HepG2 (cell line): ENCODE results near the gene PA2G4. TPM values are rescaled to one million over a fixed set of nuclear protein-coding genes. Genes with fewer than 3 reads are reported as not detected.
A peak's percentile ranks its signal among the peaks of the same experiment; 100 is the strongest.

Experiments used
- CBFB ChIP-seq: sonication (generic); formaldehyde crosslinking; IDR thresholded peaks from 2 replicates; pipeline ENCODE4 v1.4.0; 2020; ENCODE audit warnings: missing genetic modification reagents
- CREM ChIP-seq, 2 experiments: sonication (generic) in 1 of 2; formaldehyde crosslinking in 1 of 2; IDR thresholded peaks; 2 replicates each; pipeline versions ENCODE4 v1.4.0 to v1.6.1; 2016 to 2020; ENCODE audit warnings: antibody characterized with exemption in 1 of 2, mild to moderate bottlenecking in 1 of 2, missing genetic modification reagents in 1 of 2
- ESRRA ChIP-seq: sonication (generic); formaldehyde crosslinking; IDR thresholded peaks from 2 replicates; pipeline ENCODE4 v1.5.1; 2020; ENCODE audit warnings: mild to moderate bottlenecking, low read depth, missing genetic modification reagents
- KLF16 ChIP-seq, 2 experiments: sonication (generic) in 1 of 2; formaldehyde crosslinking in 1 of 2; IDR thresholded peaks; 2 replicates each; pipeline versions ENCODE4 v1.6.1 to v1.8.0; 2016 to 2023; ENCODE audit warnings: missing genetic modification reagents in 2 of 2, missing compliant biosample characterization in 1 of 2
- KMT2A ChIP-seq: sonication (generic); formaldehyde crosslinking; IDR thresholded peaks from 2 replicates; pipeline ENCODE4 v1.4.0; 2020; ENCODE audit warnings: missing genetic modification reagents
- MAF1 ChIP-seq: sonication (generic); formaldehyde crosslinking; IDR thresholded peaks from 2 replicates; pipeline ENCODE4 v1.5.0; 2020; ENCODE audit warnings: missing genetic modification reagents, borderline replicate concordance
- MXD4 ChIP-seq: IDR thresholded peaks from 2 replicates; pipeline ENCODE4 v1.6.1; 2016; ENCODE audit warnings: mild to moderate bottlenecking, missing biosample characterization, missing genetic modification reagents
- MXI1 ChIP-seq: IDR thresholded peaks from 3 replicates; pipeline ENCODE4 v1.6.1; 2012; ENCODE audit warnings: low read depth, low read length, inconsistent platforms, borderline replicate concordance
- NR2C2 ChIP-seq: sonication (generic); formaldehyde crosslinking; IDR thresholded peaks from 2 replicates; pipeline ENCODE4 v1.4.0; 2020; ENCODE audit warnings: missing genetic modification reagents, mild to moderate bottlenecking, moderate library complexity, borderline replicate concordance
- REPIN1 ChIP-seq: sonication (generic); formaldehyde crosslinking; IDR thresholded peaks from 2 replicates; pipeline ENCODE4 v1.8.0; 2022; ENCODE audit warnings: missing genetic modification reagents, low read depth, mild to moderate bottlenecking, borderline replicate concordance
- SAP130 ChIP-seq: IDR thresholded peaks from 2 replicates; pipeline ENCODE4 v1.6.1; 2016; ENCODE audit warnings: low read depth
- SRF ChIP-seq: IDR thresholded peaks from 2 replicates; pipeline ENCODE4 v1.6.1; 2011; ENCODE audit warnings: mild to moderate bottlenecking, low read depth, low read length, moderate library complexity
- TARDBP ChIP-seq: sonication (generic); formaldehyde crosslinking; IDR thresholded peaks from 2 replicates; pipeline ENCODE4 v1.8.0; 2022; ENCODE audit warnings: mild to moderate bottlenecking, missing genetic modification reagents
- ZMYM4 ChIP-seq: sonication (generic); formaldehyde crosslinking; IDR thresholded peaks from 2 replicates; pipeline ENCODE4 v1.8.1; 2023; ENCODE audit warnings: mild to moderate bottlenecking, missing genetic modification reagents
- ZNF101 ChIP-seq: sonication (generic); formaldehyde crosslinking; IDR thresholded peaks from 2 replicates; pipeline ENCODE4 v1.4.0; 2020; ENCODE audit warnings: mild to moderate bottlenecking, low read depth, missing genetic modification reagents, borderline replicate concordance
- ZNF225 ChIP-seq: sonication (generic); formaldehyde crosslinking; IDR thresholded peaks from 2 replicates; pipeline ENCODE4 v1.4.0; 2020; ENCODE audit warnings: mild to moderate bottlenecking, missing genetic modification reagents
- ZNF460 ChIP-seq: sonication (generic); formaldehyde crosslinking; IDR thresholded peaks from 2 replicates; pipeline ENCODE4 v1.5.1; 2020; ENCODE audit warnings: missing genetic modification reagents, mild to moderate bottlenecking, borderline replicate concordance
- ZNF564 ChIP-seq: sonication (generic); formaldehyde crosslinking; IDR thresholded peaks from 2 replicates; pipeline ENCODE4 v1.8.1; 2023; ENCODE audit warnings: mild to moderate bottlenecking, missing genetic modification reagents
- ZNF605 ChIP-seq: sonication (generic); formaldehyde crosslinking; IDR thresholded peaks from 2 replicates; pipeline ENCODE4 v1.8.0; 2022; ENCODE audit warnings: mild to moderate bottlenecking, missing genetic modification reagents
- ZNF773 ChIP-seq: sonication (generic); formaldehyde crosslinking; IDR thresholded peaks from 2 replicates; pipeline ENCODE4 v1.4.0; 2020; ENCODE audit warnings: missing genetic modification reagents, borderline replicate concordance
- polyA plus RNA-seq, 8 experiments: library from polyadenylated mRNA; depleted of rRNA in 3 of 8; stranded (reverse) in 7 of 8; unstranded in 1 of 8; fragments of >200 nt; fragmentation: Illumina TruSeq in 4 of 8; extraction: Trizol in 4 of 8; gene quantifications; 2 replicates each; pipeline versions ENCODE4 v1.2.1 to v1.2.3, GENCODE V29; 2011 to 2016; ENCODE audit warnings: low read depth in 4 of 8, missing spikeins in 1 of 8, mixed read lengths in 1 of 8; ENCODE audit not compliant: insufficient read depth in 1 of 8
- total RNA-seq, 5 experiments: library from RNA; depleted of rRNA; stranded (reverse); fragments of >200 nt; fragmentation: Illumina TruSeq; extraction: Trizol; gene quantifications; 2 replicates each; pipeline ENCODE4 v1.2.3, GENCODE V29; 2016; ENCODE audit warnings: low read depth in 1 of 5
- TF ChIP-seq, protein P1 (sequence below), 2 experiments: sonication (generic) in 1 of 2; formaldehyde crosslinking in 1 of 2; IDR thresholded peaks; 2 replicates each; pipeline versions ENCODE4 v1.4.0 to v1.6.1; 2018 to 2020; ENCODE audit warnings: missing genetic modification reagents in 2 of 2, borderline replicate concordance in 1 of 2, low read depth in 1 of 2, mild to moderate bottlenecking in 1 of 2, missing biosample characterization in 1 of 2
- TF ChIP-seq, protein P2 (sequence below): sonication (generic); formaldehyde crosslinking; IDR thresholded peaks from 2 replicates; pipeline ENCODE4 v1.5.0; 2020; ENCODE audit warnings: missing genetic modification reagents, mild to moderate bottlenecking, borderline replicate concordance
- TF ChIP-seq, protein P3 (sequence below): sonication (generic); formaldehyde crosslinking; IDR thresholded peaks from 2 replicates; pipeline ENCODE4 v1.5.0; 2020; ENCODE audit warnings: missing genetic modification reagents, mild to moderate bottlenecking, borderline replicate concordance
- TF ChIP-seq, protein P4 (sequence below): sonication (generic); formaldehyde crosslinking; IDR thresholded peaks from 2 replicates; pipeline ENCODE4 v1.4.0; 2020; ENCODE audit warnings: missing genetic modification reagents

Gene PA2G4
- total and polyA plus RNA-seq, 2 of the 13 experiments (the other 11 are each of a cell fraction or from before 2014, with no cell fraction given): 147 to 240 TPM

DNA sequence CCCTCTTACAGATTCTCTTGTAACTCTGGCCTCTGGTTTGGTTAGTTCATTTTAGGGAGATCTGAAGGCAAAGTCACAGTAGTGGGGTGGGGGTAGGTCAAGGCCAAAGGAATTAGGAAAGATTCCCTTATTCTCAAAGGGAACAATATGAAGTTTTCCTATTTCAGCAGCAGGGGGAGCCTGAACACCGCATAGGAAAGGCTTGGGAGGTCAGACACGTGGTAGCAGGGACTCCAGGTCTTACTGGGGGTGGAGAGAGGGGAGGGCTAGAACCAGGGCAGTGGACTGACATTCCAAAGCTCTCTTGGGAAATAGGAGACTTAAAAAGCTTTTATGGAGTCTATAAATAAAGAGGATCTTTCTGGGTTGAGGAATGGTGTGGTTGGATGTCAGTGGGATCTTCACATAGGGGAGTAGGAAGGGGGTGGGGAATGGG is 15.0 kb downstream of the PA2G4 start (continued):
- TF ChIP-seq, protein P1, sequence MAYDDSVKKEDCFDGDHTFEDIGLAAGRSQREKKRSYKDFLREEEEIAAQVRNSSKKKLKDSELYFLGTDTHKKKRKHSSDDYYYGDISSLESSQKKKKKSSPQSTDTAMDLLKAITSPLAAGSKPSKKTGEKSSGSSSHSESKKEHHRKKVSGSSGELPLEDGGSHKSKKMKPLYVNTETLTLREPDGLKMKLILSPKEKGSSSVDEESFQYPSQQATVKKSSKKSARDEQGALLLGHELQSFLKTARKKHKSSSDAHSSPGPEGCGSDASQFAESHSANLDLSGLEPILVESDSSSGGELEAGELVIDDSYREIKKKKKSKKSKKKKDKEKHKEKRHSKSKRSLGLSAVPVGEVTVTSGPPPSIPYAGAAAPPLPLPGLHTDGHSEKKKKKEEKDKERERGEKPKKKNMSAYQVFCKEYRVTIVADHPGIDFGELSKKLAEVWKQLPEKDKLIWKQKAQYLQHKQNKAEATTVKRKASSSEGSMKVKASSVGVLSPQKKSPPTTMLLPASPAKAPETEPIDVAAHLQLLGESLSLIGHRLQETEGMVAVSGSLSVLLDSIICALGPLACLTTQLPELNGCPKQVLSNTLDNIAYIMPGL (CRISPR knock-in tag; IDR thresholded peaks at IDR 0.05; ENCODE audit: borderline replicate concordance in 1 of 2, low read depth in 1 of 2): peak; percentile 47 to 72; a peak in 3 of 4 replicates
- TF ChIP-seq ZNF225 (CRISPR knock-in tag) (no peak), SAP130 (CRISPR knock-in tag) (peak; percentile 93), CREM (IDR thresholded peaks at IDR 0.05) (peak; percentile 30; the same call in 1 of the 2 replicates), CREM (CRISPR knock-in tag; IDR thresholded peaks at IDR 0.05) (no peak), MXI1 (peak; percentile 96; the same call in 2 of the 3 replicates), KLF16 (CRISPR knock-in tag; IDR thresholded peaks at IDR 0.05) (no peak; a peak in 1 of 4 replicates), MXD4 (CRISPR knock-in tag) (peak; percentile 78; the same call in 1 of the 2 replicates), CBFB (CRISPR knock-in tag) (no peak), TARDBP (CRISPR knock-in tag) (peak; percentile 59; the same call in 1 of the 2 replicates), KMT2A (peak; percentile 40; the same call in 1 of the 2 replicates), ZNF773 (CRISPR knock-in tag) (no peak), REPIN1 (CRISPR knock-in tag) (peak; percentile 54; the same call in 1 of the 2 replicates), ZNF101 (CRISPR knock-in tag) (no peak), ZMYM4 (CRISPR knock-in tag) (peak; percentile 56), NR2C2 (peak; percentile 44; the same call in 1 of the 2 replicates), ESRRA (CRISPR knock-in tag) (no peak), SRF (0 out of 2 replicates have a peak, but pooled peaks have one; percentile 16), ZNF460 (CRISPR knock-in tag) (no peak), ZNF605 (CRISPR knock-in tag) (no peak), MAF1 (no peak), ZNF564 (no peak)
- TF ChIP-seq, protein P2, sequence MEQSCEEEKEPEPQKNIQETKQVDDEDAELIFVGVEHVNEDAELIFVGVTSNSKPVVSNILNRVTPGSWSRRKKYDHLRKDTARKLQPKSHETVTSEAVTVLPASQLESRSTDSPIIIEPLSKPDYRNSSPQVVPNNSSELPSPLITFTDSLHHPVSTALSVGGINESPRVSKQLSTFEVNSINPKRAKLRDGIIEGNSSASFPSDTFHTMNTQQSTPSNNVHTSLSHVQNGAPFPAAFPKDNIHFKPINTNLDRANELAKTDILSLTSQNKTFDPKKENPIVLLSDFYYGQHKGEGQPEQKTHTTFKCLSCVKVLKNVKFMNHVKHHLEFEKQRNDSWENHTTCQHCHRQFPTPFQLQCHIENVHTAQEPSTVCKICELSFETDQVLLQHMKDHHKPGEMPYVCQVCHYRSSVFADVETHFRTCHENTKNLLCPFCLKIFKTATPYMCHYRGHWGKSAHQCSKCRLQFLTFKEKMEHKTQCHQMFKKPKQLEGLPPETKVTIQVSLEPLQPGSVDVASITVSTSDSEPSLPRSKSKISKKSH (CRISPR knock-in tag): no peak
- TF ChIP-seq, protein P3, sequence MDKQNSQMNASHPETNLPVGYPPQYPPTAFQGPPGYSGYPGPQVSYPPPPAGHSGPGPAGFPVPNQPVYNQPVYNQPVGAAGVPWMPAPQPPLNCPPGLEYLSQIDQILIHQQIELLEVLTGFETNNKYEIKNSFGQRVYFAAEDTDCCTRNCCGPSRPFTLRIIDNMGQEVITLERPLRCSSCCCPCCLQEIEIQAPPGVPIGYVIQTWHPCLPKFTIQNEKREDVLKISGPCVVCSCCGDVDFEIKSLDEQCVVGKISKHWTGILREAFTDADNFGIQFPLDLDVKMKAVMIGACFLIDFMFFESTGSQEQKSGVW (CRISPR knock-in tag): no peak
- TF ChIP-seq, protein P4, sequence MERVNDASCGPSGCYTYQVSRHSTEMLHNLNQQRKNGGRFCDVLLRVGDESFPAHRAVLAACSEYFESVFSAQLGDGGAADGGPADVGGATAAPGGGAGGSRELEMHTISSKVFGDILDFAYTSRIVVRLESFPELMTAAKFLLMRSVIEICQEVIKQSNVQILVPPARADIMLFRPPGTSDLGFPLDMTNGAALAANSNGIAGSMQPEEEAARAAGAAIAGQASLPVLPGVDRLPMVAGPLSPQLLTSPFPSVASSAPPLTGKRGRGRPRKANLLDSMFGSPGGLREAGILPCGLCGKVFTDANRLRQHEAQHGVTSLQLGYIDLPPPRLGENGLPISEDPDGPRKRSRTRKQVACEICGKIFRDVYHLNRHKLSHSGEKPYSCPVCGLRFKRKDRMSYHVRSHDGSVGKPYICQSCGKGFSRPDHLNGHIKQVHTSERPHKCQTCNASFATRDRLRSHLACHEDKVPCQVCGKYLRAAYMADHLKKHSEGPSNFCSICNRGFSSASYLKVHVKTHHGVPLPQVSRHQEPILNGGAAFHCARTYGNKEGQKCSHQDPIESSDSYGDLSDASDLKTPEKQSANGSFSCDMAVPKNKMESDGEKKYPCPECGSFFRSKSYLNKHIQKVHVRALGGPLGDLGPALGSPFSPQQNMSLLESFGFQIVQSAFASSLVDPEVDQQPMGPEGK (CRISPR knock-in tag): peak; percentile 90
